Chondrocyte (in vitro differentiated cells): ENCODE measurements around the gene ZFYVE27. TPM values are rescaled to one million over a fixed set of nuclear protein-coding genes. Genes with fewer than 3 reads are reported as not detected.

Experiments
- DNase-seq: peaks from one replicate; pipeline ENCODE4 v3.0.0; 2021; ENCODE audit warnings: mixed read lengths, low spot score
- H3K27ac Mint-ChIP-seq: one replicate; pipeline ENCODE4 v1.8.0; 2021; ENCODE audit warnings: mild to moderate bottlenecking, moderate library complexity, mixed read lengths; ENCODE audit not compliant: unreplicated experiment
- H3K27me3 Mint-ChIP-seq: 2 replicates; pipeline ENCODE4 v1.8.0; 2021; ENCODE audit warnings: low read depth, mixed read lengths
- H3K36me3 Mint-ChIP-seq: 2 replicates; pipeline ENCODE4 v1.8.0; 2021; ENCODE audit warnings: low read depth, mixed read lengths
- H3K4me1 Mint-ChIP-seq: 2 replicates; pipeline ENCODE4 v1.8.0; 2021; ENCODE audit warnings: low read depth, mild to moderate bottlenecking, mixed read lengths
- H3K4me3 Mint-ChIP-seq: one replicate; pipeline ENCODE4 v1.8.0; 2021; ENCODE audit warnings: mild to moderate bottlenecking, moderate library complexity, mixed read lengths; ENCODE audit not compliant: unreplicated experiment
- H3K9me3 Mint-ChIP-seq: 2 replicates; pipeline ENCODE4 v1.8.0; 2021; ENCODE audit warnings: low read depth, mixed read lengths
- CTCF ChIP-seq: fragments of 200-600 bp; sonication (generic); IDR thresholded peaks from 2 replicates; pipeline ENCODE4 v1.5.0; 2021; ENCODE audit warnings: antibody characterized with exemption, mild to moderate bottlenecking, moderate library complexity
- total RNA-seq: library from RNA; stranded (reverse); gene quantifications from 3 replicates; pipeline ENCODE4 v1.2.1, GENCODE V29; 2021

ZFYVE27 gene
- total RNA-seq, 1 donor from 2014 or later: 16.9 TPM

GRCh38 chr10:97779492-97779891, 42.6 kb downstream of the ZFYVE27 start:
- no peak for DNase-seq
- no peak overlapping the region for H3K4me3 Mint-ChIP-seq
- H3K4me1 Mint-ChIP-seq: peaks cover 27% of the 10 kb centered on the region
- no peak overlapping the region for H3K27ac Mint-ChIP-seq
- H3K27me3 Mint-ChIP-seq: peaks cover 2% of the 10 kb centered on the region
- H3K9me3 Mint-ChIP-seq: no peaks in the 10 kb centered on the region
- no peak for TF ChIP-seq CTCF
- H3K36me3 Mint-ChIP-seq: no peaks in the 10 kb centered on the region

GRCh38 chr10:97779975-97780374, 43.0 kb downstream of the ZFYVE27 start:
- Mint-ChIP-seq H3K36me3 (no peaks in the 10 kb centered on the region), H3K4me1 (peaks cover 27% of the 10 kb centered on the region), H3K27me3 (no peaks in the 10 kb centered on the region), H3K4me3 (no peak overlapping the region), H3K9me3 (no peaks in the 10 kb centered on the region), H3K27ac (no peak overlapping the region)
- DNase-seq: no peak
- no peak for TF ChIP-seq CTCF

- peaks cover 27% of the 10 kb centered on the region for H3K4me1 Mint-ChIP-seq
- peak overlapping the region; percentile 49 for H3K27ac Mint-ChIP-seq
- no peak overlapping the region for H3K4me3 Mint-ChIP-seq
- no peaks in the 10 kb centered on the region for H3K9me3 Mint-ChIP-seq
- no peaks in the 10 kb centered on the region for H3K27me3 Mint-ChIP-seq
- no peak for DNase-seq
- peak; percentile 13 for TF ChIP-seq CTCF
- no peaks in the 10 kb centered on the region for H3K36me3 Mint-ChIP-seq
These were observed 44.1 kb downstream of the ZFYVE27 start for GRCh38 chr10:97780841-97781617.

- Mint-ChIP-seq H3K36me3 (no peaks in the 10 kb centered on the region), H3K4me1 (peaks cover 27% of the 10 kb centered on the region), H3K27me3 (peaks cover 2% of the 10 kb centered on the region), H3K4me3 (no peak overlapping the region), H3K27ac (no peak overlapping the region), H3K9me3 (no peaks in the 10 kb centered on the region)
- no peak for TF ChIP-seq CTCF
- DNase-seq: no peak
These were observed 44.8 kb downstream of the ZFYVE27 start for GRCh38 chr10:97781618-97782331.

- DNase-seq: no peak
- H3K27me3 Mint-ChIP-seq: peaks cover 9% of the 10 kb centered on the region
- peaks cover 27% of the 10 kb centered on the region for H3K4me1 Mint-ChIP-seq
- no peak for TF ChIP-seq CTCF
- H3K27ac Mint-ChIP-seq: no peak overlapping the region
- no peaks in the 10 kb centered on the region for H3K36me3 Mint-ChIP-seq
- no peak overlapping the region for H3K4me3 Mint-ChIP-seq
- no peaks in the 10 kb centered on the region for H3K9me3 Mint-ChIP-seq
These were observed 45.7 kb downstream of the ZFYVE27 start for GRCh38 chr10:97782455-97783228.
